Femur (tissue), 1 donor: ENCODE data around the gene EEF1B2.
"Not testable (repeated sequence)": the region's sequence is repeated elsewhere in the genome, so short reads cannot be mapped to it uniquely, and the experiment has no call there.

Source experiments
- DNase-seq: peaks from one replicate; pipeline ENCODE4 v3.0.0-alpha.2; 2017

The EEF1B2 gene

DNA sequence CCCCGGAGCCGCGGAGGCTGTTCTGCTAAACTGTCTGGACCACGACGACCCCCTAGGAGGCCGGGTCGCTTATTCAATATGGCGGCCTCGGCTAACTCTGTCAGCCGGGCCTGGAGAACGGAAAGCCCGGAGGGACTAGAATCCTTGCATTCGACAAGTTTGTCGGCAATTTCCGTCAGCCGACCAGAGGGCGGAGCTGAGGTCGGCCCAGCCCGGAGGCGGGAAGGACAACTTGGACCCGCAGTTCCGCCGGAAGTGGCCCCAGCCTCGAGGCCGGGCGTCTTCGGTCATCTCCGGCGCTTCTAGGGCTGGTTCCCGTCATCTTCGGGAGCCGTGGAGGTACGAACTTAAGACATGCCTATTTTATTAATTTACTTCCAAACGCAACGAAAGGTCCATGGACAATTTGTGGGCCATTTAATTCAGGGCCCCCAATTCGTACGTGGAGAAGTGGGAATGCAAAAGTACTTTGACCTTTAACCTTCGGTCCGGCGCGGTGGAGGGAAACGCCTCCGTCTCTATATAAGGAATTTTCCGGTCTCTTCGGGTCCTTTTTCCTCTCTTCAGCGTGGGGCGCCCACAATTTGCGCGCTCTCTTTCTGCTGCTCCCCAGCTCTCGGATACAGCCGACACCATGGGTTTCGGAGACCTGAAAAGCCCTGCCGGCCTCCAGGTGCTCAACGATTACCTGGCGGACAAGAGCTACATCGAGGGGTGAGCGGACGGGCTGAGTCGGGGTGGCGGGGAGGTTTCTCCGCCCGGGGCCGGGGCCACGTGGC is at the start of gene EEF1B2, which contains the start of gene NDUFS1:
Gene EEF1B2 (plus strand): TSS at position 550 of the 779 bp plus-strand sequence. CDS start 85 bp downstream, at position 635.
Gene NDUFS1 (minus strand): TSS at position 99 of the 779 bp plus-strand sequence. CDS start 5,766 bp downstream, outside the sequence.
- DNase-seq = peak; percentile 99

DNA sequence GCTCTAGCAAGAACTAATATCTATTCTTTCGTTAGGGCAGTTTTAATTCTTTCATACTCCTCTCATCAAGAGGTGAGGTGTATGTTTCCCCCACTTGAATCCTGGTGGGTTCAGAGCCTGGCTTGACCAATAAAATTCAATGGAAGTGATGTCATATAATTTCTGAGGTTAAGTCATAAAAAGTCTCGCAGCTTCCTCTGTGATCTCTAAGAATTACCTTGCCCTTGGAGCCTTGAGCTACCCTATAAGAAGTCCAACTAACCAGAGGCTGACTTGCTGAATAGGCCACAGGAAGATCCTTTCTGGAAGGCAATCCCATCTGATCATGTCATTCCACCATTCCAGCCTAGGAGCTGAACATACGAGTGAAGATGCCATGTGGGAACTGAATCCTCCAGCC is 47.6 kb upstream of the EEF1B2 start:
- no peak for DNase-seq

DNA sequence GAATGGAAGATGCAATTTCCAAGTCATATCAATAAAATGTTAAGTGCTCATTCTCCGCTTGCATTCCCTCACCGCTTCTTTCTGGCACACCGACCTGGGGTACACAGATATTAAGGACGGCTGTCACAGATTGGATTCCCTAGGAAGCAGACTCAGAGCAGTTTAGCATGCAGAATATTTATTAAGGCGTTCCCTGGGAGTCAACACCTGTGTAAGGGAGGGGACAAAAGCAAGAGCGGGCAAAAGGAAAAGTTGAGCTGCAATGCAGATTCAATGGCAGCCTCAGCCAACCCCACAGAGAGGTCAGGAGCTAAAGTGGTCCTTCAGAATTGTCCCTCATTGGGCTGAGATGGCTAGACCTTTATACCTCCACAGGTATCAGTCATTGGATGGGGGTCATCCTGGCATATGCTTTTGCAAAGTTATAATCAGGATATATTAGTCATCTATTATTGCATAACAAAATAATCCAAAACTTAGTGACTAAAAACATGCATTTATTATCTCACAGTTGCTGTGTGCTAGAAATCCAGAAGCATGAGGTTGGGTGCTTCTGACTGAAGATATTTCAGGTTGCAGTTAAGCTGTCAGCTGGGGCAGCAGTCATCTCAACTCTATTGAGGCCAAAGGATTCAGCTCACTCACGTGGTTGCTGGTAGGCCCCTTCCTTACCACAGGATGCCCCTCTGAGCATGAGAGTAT is 46.7 kb upstream of the EEF1B2 start:
- no peak for DNase-seq

DNA sequence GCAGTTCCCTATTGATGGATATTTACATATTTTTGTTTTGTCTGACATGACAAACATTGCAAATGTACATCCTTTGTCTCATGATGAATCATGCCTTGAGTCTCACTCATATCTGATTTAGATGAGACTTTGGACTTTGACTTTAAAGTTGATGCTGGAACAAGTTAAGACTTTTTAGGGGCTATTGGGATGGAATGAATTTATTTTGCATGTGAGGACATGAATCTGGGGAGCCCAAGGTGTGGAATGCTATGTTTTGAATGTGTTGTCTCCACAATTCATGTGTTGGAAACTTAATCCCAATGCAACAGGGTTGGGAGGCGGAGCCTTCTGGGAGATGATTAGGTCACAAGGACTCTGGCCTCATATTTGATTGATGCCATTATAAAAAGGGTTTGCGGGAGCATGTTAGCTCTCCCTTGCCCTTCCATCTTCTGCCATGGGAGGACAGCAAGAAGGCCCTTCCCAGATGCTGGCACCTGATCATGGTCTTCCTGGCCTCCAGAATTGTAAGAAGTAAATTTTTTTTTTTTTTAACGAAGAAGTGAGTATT is 44.6 kb upstream of the EEF1B2 start:
- DNase-seq = no peak

DNA sequence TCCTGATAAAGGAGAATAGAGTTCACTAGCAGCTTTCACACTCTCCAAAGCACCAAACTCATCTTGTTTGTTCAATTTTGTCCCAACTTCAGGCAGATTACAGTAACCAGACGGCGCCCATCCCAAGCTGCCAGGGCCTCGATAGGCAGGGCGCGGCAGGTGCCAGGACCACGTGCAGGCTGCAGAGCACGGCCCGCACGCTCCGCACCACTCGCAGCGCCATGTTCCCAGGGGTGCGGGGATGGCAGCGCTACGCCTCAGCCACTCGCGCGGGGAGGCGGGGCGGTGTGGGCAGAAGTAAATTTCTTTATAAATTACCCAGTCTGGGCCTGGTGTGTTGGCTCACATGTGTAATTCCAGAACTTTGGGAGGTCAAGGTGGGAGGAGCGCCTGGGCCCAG is 43.4 kb upstream of the EEF1B2 start:
- DNase-seq = no peak

DNA sequence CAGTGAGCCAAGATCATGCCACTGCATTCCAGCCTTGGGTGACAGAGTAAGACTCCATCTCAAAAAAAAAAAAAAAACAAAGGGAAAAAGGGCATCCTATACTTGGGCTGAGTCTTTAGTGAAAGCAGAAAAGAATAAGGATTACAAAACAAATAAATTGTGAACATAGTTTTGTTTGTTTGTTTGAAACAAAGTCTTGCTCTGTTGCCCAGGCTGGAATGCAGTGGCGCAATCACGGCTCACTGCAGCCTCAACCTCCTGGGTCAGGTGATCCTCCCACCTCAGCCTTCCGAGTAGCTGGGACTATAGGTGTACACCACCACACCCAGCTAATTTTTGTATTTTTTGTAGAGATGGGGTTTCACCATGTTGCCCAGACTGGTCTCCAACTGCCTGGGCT is 37.1 kb upstream of the EEF1B2 start:
- not testable (repeated sequence) for DNase-seq

DNA sequence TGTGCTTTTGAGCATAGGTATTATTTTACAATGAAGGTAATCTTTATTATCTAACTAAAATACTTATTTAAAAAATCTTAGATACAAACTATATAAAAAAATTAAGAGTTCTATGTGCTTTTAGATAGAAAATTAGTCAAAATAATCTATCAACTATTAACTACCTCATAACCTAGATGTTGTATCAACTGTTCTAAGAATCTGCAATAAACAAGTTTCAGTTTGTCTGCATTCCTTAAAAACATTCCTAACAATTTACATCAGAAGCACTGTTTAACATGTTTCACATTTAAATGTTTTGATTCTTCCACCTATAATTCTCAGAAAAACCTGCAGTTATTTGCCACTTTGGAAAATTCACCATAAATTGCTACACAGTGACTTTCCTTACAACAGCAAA is 33.8 kb upstream of the EEF1B2 start:
- DNase-seq = no peak

DNA sequence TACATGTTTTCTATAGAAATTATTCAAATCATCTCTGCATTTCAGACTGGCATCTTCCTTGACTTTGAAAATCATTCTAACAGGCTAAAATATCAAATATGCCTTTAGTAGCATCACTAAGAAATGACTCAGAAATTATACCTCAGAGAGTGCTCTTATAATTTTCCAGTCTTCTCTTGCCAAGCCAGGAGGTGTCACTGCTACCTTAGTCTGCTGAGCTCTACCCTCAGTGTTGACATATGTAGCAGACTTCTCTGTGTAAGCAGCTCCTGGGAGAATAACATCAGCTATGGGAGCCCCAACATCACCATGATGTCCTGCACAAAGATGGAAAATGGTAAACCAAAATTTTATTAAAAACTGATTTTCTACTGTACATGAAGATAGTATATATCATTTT is 32.0 kb upstream of the EEF1B2 start:
- DNase-seq = no peak

DNA sequence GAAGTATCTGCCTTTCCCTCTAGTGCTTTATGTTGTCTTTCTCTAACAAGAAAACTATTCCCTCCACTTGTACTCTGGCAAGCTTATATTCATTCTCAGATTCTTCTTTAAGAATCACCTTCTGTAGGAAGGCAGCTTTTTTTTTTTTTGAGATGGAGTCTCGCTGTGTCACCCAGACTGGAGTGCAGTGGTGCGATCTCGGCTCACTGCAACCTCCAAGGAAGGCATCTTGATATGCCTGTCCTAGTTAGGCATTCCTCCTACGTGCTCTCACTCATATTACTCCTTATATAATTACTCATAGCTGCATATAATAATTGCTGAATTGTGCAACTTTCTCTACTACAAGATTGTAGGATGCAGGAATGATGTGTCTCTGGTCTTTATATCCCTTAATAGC is 16.2 kb upstream of the EEF1B2 start:
- DNase-seq = no peak

DNA sequence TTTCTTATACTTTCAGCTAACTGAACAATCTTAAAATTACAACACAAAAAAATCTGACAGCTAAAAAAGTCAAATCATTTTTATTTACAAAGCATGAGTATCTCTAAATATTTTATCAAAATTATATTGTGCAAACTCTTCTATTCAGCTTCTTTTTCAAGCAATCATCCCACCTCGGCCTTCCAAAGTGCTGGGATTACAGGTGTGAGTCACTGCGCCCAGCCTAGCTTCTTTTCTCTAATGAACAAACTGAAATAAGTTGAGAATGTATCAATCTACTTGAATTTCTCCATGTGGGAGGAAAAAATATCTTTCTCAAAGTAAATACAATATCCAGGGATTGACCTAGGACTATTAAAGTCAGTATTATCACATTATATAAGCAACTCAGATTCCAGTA is 15.3 kb upstream of the EEF1B2 start:
- no peak for DNase-seq

DNA sequence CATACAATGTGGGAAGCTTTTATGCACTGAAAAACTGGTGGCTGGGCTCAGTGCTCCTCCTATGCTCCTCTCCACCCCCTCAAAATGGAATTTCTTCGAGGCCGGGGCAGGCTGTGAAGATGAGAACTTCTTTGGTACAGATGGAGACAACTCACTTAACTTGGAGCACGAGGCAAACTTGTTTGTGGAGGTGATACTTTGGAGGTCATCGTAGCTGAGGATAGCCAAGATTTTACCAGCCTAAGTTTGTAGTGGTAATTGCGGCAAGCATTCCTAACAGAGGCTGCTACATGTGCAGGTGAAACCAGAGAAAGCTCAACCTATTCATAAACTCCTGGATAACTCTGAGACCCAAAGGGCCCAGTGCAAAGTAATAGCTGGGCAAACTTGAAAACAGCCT is 14.0 kb upstream of the EEF1B2 start:
- no peak for DNase-seq

DNA sequence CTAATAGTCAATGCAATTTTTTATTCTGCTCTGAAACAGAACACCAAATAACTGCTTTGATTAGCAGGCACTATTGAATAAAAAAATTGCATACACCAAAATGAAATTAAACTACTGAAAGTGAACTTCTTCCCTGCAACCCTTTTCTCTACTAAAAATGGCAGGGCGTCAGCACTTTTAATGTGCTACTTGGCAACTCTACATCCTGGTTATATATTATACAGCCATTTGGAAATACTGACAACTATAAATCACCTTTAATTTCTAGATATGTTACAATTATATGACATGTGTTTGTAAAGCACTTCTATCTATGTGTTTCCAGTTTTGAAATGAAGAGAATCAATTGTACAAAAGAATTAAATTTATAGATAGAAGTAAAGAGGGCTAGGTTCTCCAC is 10.4 kb upstream of the EEF1B2 start:
- no peak for DNase-seq

DNA sequence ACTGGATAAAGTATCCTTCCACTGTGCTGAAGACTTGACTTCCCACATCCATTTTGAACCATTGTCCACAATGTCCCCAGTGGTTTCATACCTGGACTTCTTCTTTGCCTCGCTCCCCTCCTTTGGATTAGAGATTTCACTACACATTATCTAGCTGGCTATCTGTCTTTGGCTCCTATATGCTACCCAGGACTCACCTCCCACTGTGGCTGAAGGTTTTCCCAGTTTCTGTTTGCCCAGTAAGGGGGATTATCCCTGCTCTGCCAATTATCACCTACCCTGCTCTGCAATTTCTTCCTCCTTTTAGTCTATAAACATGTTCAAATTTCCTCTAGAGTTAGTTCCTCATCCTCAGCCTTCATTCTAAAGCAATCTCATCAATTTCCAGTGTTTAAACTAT is 9.5 kb upstream of the EEF1B2 start:
- no peak for DNase-seq

DNA sequence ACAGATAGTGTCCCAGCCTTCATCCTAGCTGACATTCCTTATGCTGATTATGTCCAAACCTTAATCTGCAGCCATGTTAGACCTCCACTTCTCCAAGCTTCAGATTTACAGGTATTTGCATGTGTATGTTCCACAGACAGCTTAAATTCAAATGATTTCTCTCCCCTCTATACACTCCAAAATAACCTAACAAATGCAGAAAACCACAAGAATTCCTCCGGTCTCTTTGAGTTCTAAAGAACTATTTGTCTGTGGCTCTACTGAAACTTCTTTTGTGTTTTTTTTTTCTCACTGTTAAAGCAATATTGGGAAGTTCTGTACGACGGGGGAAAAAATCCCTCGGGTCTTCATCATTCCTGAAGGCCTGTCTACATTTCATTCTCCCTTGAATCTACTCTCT is 9.1 kb upstream of the EEF1B2 start:
- DNase-seq = no peak

DNA sequence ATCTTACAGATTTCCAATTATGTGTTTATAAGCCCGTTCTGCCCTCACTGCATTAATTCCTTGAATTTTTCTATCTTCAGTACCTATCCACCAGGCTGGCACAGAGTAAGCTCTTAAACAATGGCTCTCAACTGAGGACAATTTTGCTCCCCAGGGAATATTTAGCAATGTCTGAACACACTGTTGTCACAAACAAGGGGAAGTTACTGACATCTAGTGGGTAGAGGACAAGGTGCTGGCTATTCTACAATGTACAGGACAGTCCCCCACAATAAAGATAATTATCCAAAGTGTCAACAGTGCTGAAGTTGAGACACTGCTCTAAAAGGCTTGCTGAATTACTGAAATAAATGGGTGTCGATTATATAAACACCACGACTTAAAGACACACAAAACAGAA is 5.5 kb upstream of the EEF1B2 start:
- DNase-seq = no peak

DNA sequence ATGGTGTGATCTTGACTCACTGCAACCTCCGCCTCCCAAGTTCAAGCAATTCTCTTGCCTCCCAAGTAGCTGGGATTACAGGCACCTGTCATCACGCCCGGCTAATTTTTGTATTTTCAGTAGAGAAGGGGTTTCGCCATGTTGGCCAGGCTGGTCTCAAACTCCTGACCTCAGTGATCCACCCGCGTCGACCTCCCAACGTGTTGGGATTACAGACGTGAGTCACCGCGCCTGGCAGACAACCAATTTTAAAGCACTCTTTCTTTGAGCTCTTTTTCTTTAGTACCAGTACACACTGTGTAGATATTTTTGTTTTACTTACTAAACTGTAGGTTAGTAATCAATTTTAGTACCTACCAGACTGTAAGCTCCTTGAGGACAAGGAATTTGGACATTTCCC is 2.7 kb upstream of the EEF1B2 start:
- DNase-seq = not testable (repeated sequence)

DNA sequence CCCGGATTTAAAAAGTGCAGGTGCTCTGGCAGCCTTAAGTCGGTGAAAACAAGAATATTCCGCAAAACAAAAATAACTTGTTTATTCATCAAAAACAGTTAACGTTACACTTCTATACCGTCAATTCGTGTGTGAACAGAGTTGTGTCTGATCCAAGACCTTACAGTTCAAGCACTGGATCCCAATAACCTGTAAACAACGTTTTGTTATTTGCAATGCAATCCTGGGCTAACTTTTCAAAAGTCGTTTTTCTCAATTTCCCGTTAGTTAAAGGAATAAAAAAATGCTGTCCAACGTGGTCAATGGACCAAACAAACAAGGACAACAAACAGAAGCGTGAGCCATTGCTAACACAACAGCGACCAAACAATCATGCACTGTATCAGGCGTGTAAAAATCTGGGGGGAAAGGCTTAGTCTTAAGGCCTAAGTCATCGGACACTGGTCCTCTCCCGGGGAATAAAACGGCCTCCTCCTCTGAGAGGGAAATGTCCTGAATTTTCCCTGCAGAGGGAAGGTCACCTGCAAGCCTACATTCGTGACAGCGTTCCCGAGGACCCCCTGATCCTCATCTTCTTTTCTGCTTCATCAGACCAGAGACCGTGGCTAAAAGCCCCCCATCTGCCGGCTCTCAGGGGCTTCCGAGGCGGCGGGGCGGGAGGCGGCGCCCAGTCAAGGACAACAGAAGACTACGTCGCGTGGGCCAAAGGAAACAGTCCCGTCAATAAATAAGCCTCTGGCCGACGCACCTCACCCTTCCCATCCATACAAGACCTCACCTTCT is 941 bp upstream of the EEF1B2 start:
- no peak for DNase-seq

DNA sequence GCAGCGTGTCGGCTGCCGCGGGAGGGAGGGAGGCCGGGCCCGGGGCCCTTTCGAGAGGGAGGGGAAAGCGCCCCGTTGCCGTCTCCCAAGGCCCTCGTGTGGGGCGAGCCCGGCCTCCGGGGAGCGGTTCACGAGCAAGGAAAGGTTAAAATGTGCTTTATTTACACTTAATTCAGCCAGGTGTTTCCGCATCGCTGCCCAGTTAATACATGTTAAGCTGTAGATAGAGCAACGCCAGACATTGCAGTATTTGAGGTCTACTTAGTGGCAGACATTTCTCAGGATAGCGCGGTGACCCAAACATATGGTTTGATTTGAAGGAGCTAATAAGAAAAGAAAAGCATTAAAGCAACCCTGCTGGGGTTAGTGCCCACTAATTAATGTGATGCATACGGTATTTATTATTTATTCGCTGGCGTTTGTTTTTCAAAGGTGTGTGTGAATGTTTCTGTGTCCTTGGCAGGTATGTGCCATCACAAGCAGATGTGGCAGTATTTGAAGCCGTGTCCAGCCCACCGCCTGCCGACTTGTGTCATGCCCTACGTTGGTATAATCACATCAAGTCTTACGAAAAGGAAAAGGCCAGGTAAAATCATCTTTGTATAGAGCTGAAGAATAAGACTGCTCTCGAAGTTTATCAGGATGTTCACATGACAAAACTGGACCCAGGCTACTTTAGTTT is 571 bp downstream of the EEF1B2 start:
- DNase-seq = no peak

DNA sequence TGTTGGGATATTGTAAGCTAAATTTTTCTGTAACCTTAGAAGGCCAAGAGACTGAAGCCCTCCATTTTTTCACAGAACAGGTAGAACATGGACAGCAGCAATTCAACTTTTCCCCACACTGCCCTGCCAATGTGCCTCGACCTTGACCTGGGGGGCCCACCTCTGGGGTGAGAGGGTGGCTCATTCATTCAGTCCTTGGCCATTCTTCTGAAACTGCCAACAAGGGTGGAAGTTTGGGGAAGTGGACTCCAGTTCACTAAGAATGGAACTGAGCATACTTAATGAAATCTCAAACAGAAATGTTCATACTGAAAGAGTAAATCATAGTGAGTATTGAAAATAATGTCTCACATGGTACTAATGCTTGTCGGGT is 1.1 kb downstream of the EEF1B2 start:
- DNase-seq = no peak

DNA sequence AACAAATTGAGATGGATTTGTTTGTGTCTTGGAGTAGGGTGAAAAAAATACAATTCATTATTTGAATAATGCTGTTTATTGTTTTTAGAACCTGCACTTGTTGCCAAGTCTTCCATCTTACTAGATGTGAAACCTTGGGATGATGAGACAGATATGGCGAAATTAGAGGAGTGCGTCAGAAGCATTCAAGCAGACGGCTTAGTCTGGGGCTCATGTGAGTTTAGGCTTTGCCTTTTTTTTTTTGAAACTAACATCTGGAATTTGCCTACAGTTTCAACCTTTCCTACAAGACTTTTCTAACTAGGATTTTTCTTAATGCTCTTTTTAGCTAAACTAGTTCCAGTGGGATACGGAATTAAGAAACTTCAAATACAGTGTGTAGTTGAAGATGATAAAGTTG is 2.7 kb downstream of the EEF1B2 start:
- not testable (repeated sequence) for DNase-seq

DNA sequence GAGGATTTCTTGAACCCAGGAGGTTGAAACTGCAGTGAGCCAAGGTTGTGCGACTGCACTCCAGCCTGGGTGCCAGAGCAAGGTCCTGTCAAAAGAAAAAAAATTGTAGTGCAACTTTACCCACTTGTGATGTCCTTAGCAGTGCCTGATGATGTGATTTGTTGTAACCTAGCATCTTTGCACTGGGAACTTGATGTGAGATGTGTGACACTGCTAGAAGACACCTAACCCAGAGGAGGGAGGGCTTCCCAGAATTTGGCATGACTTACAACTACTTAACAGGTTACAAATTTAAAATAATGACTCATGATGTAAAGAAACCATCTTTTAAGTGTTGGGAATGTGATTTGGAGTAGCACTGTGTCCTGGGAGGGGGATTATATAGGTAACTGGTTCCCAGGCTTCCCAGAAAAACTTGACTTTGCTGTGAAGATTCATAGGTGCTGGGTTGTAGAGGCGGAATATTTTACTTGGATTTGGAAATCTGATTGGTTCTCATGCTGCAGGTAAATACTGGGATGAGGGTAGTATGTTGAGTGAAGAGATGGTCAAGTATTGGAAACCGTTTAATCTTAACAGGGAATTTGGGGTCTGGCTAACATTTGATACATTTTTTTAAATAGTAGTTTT is 3.7 kb downstream of the EEF1B2 start:
- no peak for DNase-seq

DNA sequence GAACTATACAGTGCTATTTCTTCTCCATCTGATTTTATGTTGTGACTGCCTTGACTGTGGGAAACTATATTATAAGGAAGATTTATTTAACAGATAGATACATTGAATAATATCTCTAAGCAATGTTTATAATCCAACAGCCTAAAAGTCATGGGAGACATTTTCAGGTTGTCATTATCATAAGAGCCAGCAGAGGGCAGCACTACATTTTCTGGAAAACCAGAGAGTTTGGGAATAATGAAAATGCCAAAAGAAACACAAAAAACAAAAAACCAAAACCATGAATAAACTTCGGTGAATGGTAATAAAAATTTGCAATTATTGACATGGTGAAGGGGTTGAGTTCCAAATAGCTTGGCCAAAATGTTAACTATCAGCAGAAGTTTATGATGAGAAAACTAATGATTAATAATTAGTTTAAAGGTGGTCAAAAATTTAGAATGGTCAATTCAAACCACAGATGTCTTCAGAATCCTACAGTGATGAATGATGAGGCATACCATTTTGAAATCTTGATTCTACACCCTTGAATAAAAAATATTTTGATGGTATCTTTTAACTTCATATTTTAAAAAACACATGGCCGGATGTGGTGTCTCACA is 4.7 kb downstream of the EEF1B2 start:
- peak; percentile 53 for DNase-seq
